Heart left ventricle (tissue), 16 donors: ENCODE results near the gene KIFBP. TPM values are rescaled to one million over a fixed set of nuclear protein-coding genes. Genes with fewer than 3 reads are reported as not detected.

Experiments used
- ATAC-seq, 4 donors: fragments of 200-7000 bp; cut with Tn5 transposase; one replicate each; pipeline ENCODE4 v1.9.1; 2020 to 2022; ENCODE audit warnings: moderate library complexity in 4 of 4, mild to moderate bottlenecking in 3 of 4, moderate number of reproducible peaks in 1 of 4
- DNase-seq, 5 donors: peaks; one replicate each; pipeline ENCODE4 v3.0.0-alpha.2; 2020
- H3K27ac ChIP-seq, 12 donors: fragments of 200-600 bp; sonication (generic) in 4 of 12; one replicate each; pipeline versions ENCODE4 v1.5.0 to v1.8.0; 2016 to 2022; ENCODE audit warnings: mild to moderate bottlenecking in 2 of 12
- H3K27me3 ChIP-seq, 9 donors: fragments of 200-600 bp; sonication (generic) in 2 of 9; one replicate each; pipeline versions ENCODE4 v1.5.1 to v1.8.0; 2016 to 2022; ENCODE audit warnings: mild to moderate bottlenecking in 3 of 9
- H3K36me3 ChIP-seq, 9 donors: fragments of 200-600 bp; sonication (generic) in 2 of 9; one replicate each; pipeline versions ENCODE4 v1.5.0 to v1.8.0; 2018 to 2022; ENCODE audit warnings: mild to moderate bottlenecking in 2 of 9
- H3K4me1 ChIP-seq, 12 donors: fragments of 200-600 bp; sonication (generic) in 4 of 12; one replicate each; pipeline versions ENCODE4 v1.5.0 to v1.8.0; 2016 to 2022; ENCODE audit warnings: mild to moderate bottlenecking in 3 of 12
- H3K4me3 ChIP-seq, 12 donors: fragments of 200-600 bp; sonication (generic) in 4 of 12; one replicate each; pipeline versions ENCODE4 v1.5.0 to v1.8.0; 2017 to 2022; ENCODE audit warnings: mild to moderate bottlenecking in 9 of 12, moderate library complexity in 4 of 12
- H3K9me3 ChIP-seq, 12 donors: fragments of 200-600 bp; sonication (generic) in 4 of 12; one replicate each; pipeline versions ENCODE4 v1.5.0 to v1.8.0; 2016 to 2022; ENCODE audit warnings: mild to moderate bottlenecking in 1 of 12
- CTCF ChIP-seq, 12 donors: fragments of 200-600 bp; sonication (generic) in 4 of 12; IDR thresholded peaks; one replicate each; pipeline versions ENCODE4 v1.5.0 to v1.8.0; 2018 to 2022; ENCODE audit warnings: antibody characterized with exemption in 12 of 12, mild to moderate bottlenecking in 5 of 12
- POLR2A ChIP-seq, 2 donors: fragments of 450-650 bp; IDR thresholded peaks; one replicate each; pipeline ENCODE4 v1.6.1; 2017; ENCODE audit warnings: antibody characterized with exemption in 2 of 2, mild to moderate bottlenecking in 2 of 2, moderate library complexity in 2 of 2
- WGBS, 4 donors: extraction: QIAGEN DNeasy Blood & Tissue Kit in 2 of 4; methylation state at CpG; one replicate each; pipeline versions ENCODE4 v1.1.5 to v1.1.7; 2013 to 2018; 5-methylcytosine and 5-hydroxymethylcytosine counted together
- intact Hi-C, 10 donors: fragments of 100-400 bp; cut with DNase I; formaldehyde crosslinking; loops; one replicate each; pipeline versions ENCODE4 v1.11.1 to v1.14.2; 2022
- polyA plus RNA-seq, 2 donors: library from polyadenylated mRNA; stranded (reverse); fragments of 200-250 nt; gene quantifications; one replicate each; pipeline ENCODE4 v1.2.3, GENCODE V29; 2013
- total RNA-seq, 9 donors: library from RNA; depleted of rRNA in 2 of 9; stranded (reverse); fragments of >200 nt in 2 of 9; fragmentation: NEBNext Ultra II Directional in 3 of 9; extraction: Animal tissue kit (Norgen Biotek cat#: 25700) in 3 of 9; gene quantifications; one replicate each; pipeline versions ENCODE4 v1.1.0 to v1.2.4, GENCODE V29; 2016 to 2023
- donor health status: ischemic (EF 13 %, LVEDD 7.1; RV severe dilation, severe dysfunction).
- donor health status: healthy with polysubstance abuse.
- donor health status: DM: no; HTN: yes; CAD: no.
- donor health status: DM: no; HTN: no; CAD: no.
- donor health status: ischemic (EF 25% LVEDD 6.9; RV normal size, moderate dysfunction).
- donor health status: ischemic (EF 25% LVEDD 5.7; RV mildly dilated, moderate dysfunction).
- donor health status: healthy.
- donor health status: DM: yes; HTN: yes; CAD: no.
- donor health status: ischemic (EF 35%, LVEDD 5.7; RV mildly dilated, moderate dysfunction).
- donor health status: nonischemic (EF 11% LVEDD 7.7; RV severe dilation, severe dysfunction).
- donor health status: DM: yes; HTN: yes; CAD: no.
- donor health status: PGD.
- donor health status: ischemic (EF 29% LVEDD 5.4; RV normal size, mild dysfunction).
- donor health status: nonischemic (EF 23%, LVEDD 6.1; RV moderate dilation, normal function).

The KIFBP gene
- total and polyA plus RNA-seq, 11 donors = 21.4 to 70.6 (median 56.4) TPM

GRCh38 chr10:69052736-69053135 is 64.1 kb downstream of the KIFBP start:
- DNase-seq (no peak), ATAC-seq (no peak)
- H3K4me3 ChIP-seq = no peak overlapping the region
- no peaks in the 10 kb centered on the region for H3K9me3 ChIP-seq
- H3K4me1 ChIP-seq = peaks cover 0 to 93% (median 17%) of the 10 kb centered on the region in 12 donors
- H3K27ac ChIP-seq = peak overlapping the region in 11 of 12 donors; percentile 24 to 98 (median 73)
- WGBS, 4 donors = 81 to 86% (median 82%) methylated on average over 6 of the region's 6 CpGs
- H3K27me3 ChIP-seq = no peaks in the 10 kb centered on the region
- intact Hi-C loops = loop anchor here in 6 of 10 donors (2.0 to 5.0 kb wide), 5 partner anchors 36 to 45 kb away; partner anchors contain the start of gene SRGN (in 1 of the 6)
- H3K36me3 ChIP-seq = no peaks in the 10 kb centered on the region
- TF ChIP-seq POLR2A (IDR thresholded peaks at IDR 0.05) = no peak
- TF ChIP-seq CTCF (IDR thresholded peaks at IDR 0.05) = no peak

- DNase-seq = no peak
- no peak for ATAC-seq
- Histone ChIP-seq H3K4me1 (peaks cover 0 to 92% (median 20%) of the 10 kb centered on the region in 12 donors), H3K27me3 (no peaks in the 10 kb centered on the region), H3K27ac (peak overlapping the region in 3 of 12 donors; percentile 77 to 99 (median 85)), H3K9me3 (no peaks in the 10 kb centered on the region), H3K36me3 (no peaks in the 10 kb centered on the region), H3K4me3 (no peak overlapping the region)
- no peak for TF ChIP-seq CTCF (IDR thresholded peaks at IDR 0.05)
- TF ChIP-seq POLR2A (IDR thresholded peaks at IDR 0.05) = no peak
- WGBS, 4 donors = 93 to 99% (median 96%) methylated on average over 2 of the region's 2 CpGs
- intact Hi-C loops = loop anchor here in 1 of 10 donors (5.0 kb wide), 1 partner anchor 37 kb away; no protein-coding TSS in a partner anchor
Observed at GRCh38 chr10:69055241-69055640, 66.6 kb downstream of the KIFBP start.

- Histone ChIP-seq H3K27ac (peak overlapping the region; percentile 10 to 99 (median 76)), H3K4me1 (peaks cover 0 to 95% (median 27%) of the 10 kb centered on the region in 12 donors), H3K9me3 (no peaks in the 10 kb centered on the region), H3K4me3 (peak overlapping the region in 1 of 12 donors; percentile 7), H3K27me3 (no peaks in the 10 kb centered on the region), H3K36me3 (no peaks in the 10 kb centered on the region)
- WGBS, 4 donors = 53 to 61% (median 57%) methylated on average over 5 to 7 of the region's 7 CpGs
- no peak for TF ChIP-seq POLR2A (IDR thresholded peaks at IDR 0.05)
- TF ChIP-seq CTCF (IDR thresholded peaks at IDR 0.05) = no peak
- DNase-seq = peak; percentile 33 to 70 (median 50)
- ATAC-seq = peak; percentile 15 to 68 (median 57)
- intact Hi-C loops = loop anchor here in 1 of 10 donors (5.0 kb wide), 1 partner anchor 36 kb away; no protein-coding TSS in a partner anchor
Observed at GRCh38 chr10:69056129-69056528, 67.5 kb downstream of the KIFBP start.

- Histone ChIP-seq H3K27ac (peak overlapping the region; percentile 10 to 99 (median 76)), H3K27me3 (no peaks in the 10 kb centered on the region), H3K4me1 (peaks cover under 1 to 95% (median 28%) of the 10 kb centered on the region in 12 donors), H3K9me3 (no peaks in the 10 kb centered on the region), H3K36me3 (no peaks in the 10 kb centered on the region), H3K4me3 (peak overlapping the region in 2 of 12 donors; percentile 18 to 33)
- no peak for ATAC-seq
- TF ChIP-seq POLR2A (IDR thresholded peaks at IDR 0.05) = no peak
- no peak for TF ChIP-seq CTCF (IDR thresholded peaks at IDR 0.05)
- 71 to 85% (median 72%) methylated on average over 12 to 14 of the region's 14 CpGs for WGBS, 4 donors
- intact Hi-C loops = loop anchor here in 1 of 10 donors (5.0 kb wide), 1 partner anchor 36 kb away; no protein-coding TSS in a partner anchor
- no peak for DNase-seq
Observed at GRCh38 chr10:69056536-69057260, 68.1 kb downstream of the KIFBP start.
